SK-N-SH treated with all-trans-retinoic acid at 6 μM for 48 hours (cell line): ENCODE measurements around the gene SRBD1.

ENCODE experiments used
- ATAC-seq: fragments of 200-7000 bp; cut with Tn5 transposase; 3 replicates; pipeline ENCODE4 v1.9.1; 2020; ENCODE audit warnings: mild to moderate bottlenecking, moderate library complexity
- ARNTL ChIP-seq: fragments of 450-650 bp; formaldehyde crosslinking; IDR thresholded peaks from 2 replicates; pipeline ENCODE4 v1.5.0; 2020; ENCODE audit warnings: low read depth, mild to moderate bottlenecking, moderate library complexity, borderline replicate concordance
- CREB5 ChIP-seq: fragments of 250-450 bp; sonication (Bioruptor Pico); IDR thresholded peaks from 2 replicates; pipeline ENCODE4 v1.5.1; 2020; ENCODE audit warnings: low read depth, mild to moderate bottlenecking, moderate library complexity
- CSDC2 ChIP-seq: fragments of 250-450 bp; sonication (Bioruptor Pico); IDR thresholded peaks from 2 replicates; pipeline ENCODE4 v1.5.0; 2020; ENCODE audit warnings: mild to moderate bottlenecking, moderate library complexity
- ESRRG ChIP-seq: fragments of 250-450 bp; sonication (Bioruptor Pico); IDR thresholded peaks from 2 replicates; pipeline ENCODE4 v1.6.1; 2021; ENCODE audit warnings: mild to moderate bottlenecking
- GLIS3 ChIP-seq: fragments of 250-450 bp; sonication (Bioruptor Pico); IDR thresholded peaks from 2 replicates; pipeline ENCODE4 v1.5.0; 2020; ENCODE audit warnings: mild to moderate bottlenecking, moderate library complexity
- ISL1 ChIP-seq: fragments of 250-450 bp; sonication (Bioruptor Pico); IDR thresholded peaks from 2 replicates; pipeline ENCODE4 v2.1.2; 2022; ENCODE audit warnings: mild to moderate bottlenecking, moderate library complexity
- OSR1 ChIP-seq: fragments of 250-450 bp; sonication (Bioruptor Pico); IDR thresholded peaks from 2 replicates; pipeline ENCODE4 v1.8.0; 2022; ENCODE audit warnings: moderate library complexity, mild to moderate bottlenecking, inconsistent platforms
- PPARA ChIP-seq: fragments of 250-450 bp; sonication (Bioruptor Pico); IDR thresholded peaks from 2 replicates; pipeline ENCODE4 v1.5.0; 2020; ENCODE audit warnings: mild to moderate bottlenecking, borderline replicate concordance
- RARB ChIP-seq: fragments of 250-450 bp; sonication (Bioruptor Pico); IDR thresholded peaks from 2 replicates; pipeline ENCODE4 v1.8.0; 2021; ENCODE audit warnings: mild to moderate bottlenecking, moderate library complexity
- SNAI2 ChIP-seq: fragments of 250-450 bp; sonication (Bioruptor Pico); IDR thresholded peaks from 2 replicates; pipeline ENCODE4 v1.5.0; 2020; ENCODE audit warnings: mild to moderate bottlenecking, moderate library complexity
- TCF4 ChIP-seq: fragments of 250-450 bp; sonication (Bioruptor Pico); IDR thresholded peaks from 2 replicates; pipeline ENCODE4 v1.8.0; 2021; ENCODE audit warnings: mild to moderate bottlenecking, moderate library complexity, borderline replicate concordance
- TOX ChIP-seq: fragments of 250-450 bp; sonication (Bioruptor Pico); IDR thresholded peaks from 2 replicates; pipeline ENCODE4 v1.8.0; 2021; ENCODE audit warnings: mild to moderate bottlenecking, moderate library complexity, borderline replicate concordance
- ZC3H10 ChIP-seq: fragments of 250-450 bp; sonication (Bioruptor Pico); IDR thresholded peaks from 2 replicates; pipeline ENCODE4 v1.5.1; 2021; ENCODE audit warnings: mild to moderate bottlenecking, moderate library complexity
- ZFP3 ChIP-seq: fragments of 250-450 bp; sonication (Bioruptor Pico); IDR thresholded peaks from 2 replicates; pipeline ENCODE4 v1.5.0; 2020; ENCODE audit warnings: mild to moderate bottlenecking, moderate library complexity
- ZFP30 ChIP-seq: fragments of 450-650 bp; formaldehyde crosslinking; IDR thresholded peaks from 2 replicates; pipeline ENCODE4 v1.5.0; 2022; ENCODE audit warnings: mild to moderate bottlenecking, moderate library complexity
- ZNF565 ChIP-seq: fragments of 450-650 bp; formaldehyde crosslinking; conservative IDR thresholded peaks from 2 replicates; pipeline ENCODE4 v1.5.0; 2020; ENCODE audit warnings: low read depth, mild to moderate bottlenecking, moderate library complexity
- ZNF70 ChIP-seq: fragments of 450-650 bp; formaldehyde crosslinking; IDR thresholded peaks from 2 replicates; pipeline ENCODE4 v1.5.0; 2020; ENCODE audit warnings: mild to moderate bottlenecking, moderate library complexity
- ZNF8 ChIP-seq: fragments of 450-650 bp; formaldehyde crosslinking; IDR thresholded peaks from 2 replicates; pipeline ENCODE4 v1.5.0; 2020; ENCODE audit warnings: mild to moderate bottlenecking, moderate library complexity
- TF ChIP-seq, protein P1 (sequence below): fragments of 250-450 bp; sonication (Bioruptor Pico); IDR thresholded peaks from 2 replicates; pipeline ENCODE4 v1.8.0; 2020; ENCODE audit warnings: mild to moderate bottlenecking, moderate library complexity, borderline replicate concordance
- TF ChIP-seq, protein P2 (sequence below): fragments of 250-450 bp; sonication (Bioruptor Pico); IDR thresholded peaks from 2 replicates; pipeline ENCODE4 v1.5.0; 2020; ENCODE audit warnings: mild to moderate bottlenecking, moderate library complexity
- TF ChIP-seq, protein P3 (sequence below): fragments of 250-450 bp; sonication (Bioruptor Pico); IDR thresholded peaks from 2 replicates; pipeline ENCODE4 v1.5.1; 2021; ENCODE audit warnings: mild to moderate bottlenecking, moderate library complexity
- TF ChIP-seq, protein P4 (sequence below): fragments of 250-450 bp; sonication (Bioruptor Pico); IDR thresholded peaks from 2 replicates; pipeline ENCODE4 v1.8.0; 2021; ENCODE audit warnings: low read depth, mild to moderate bottlenecking, moderate library complexity, borderline replicate concordance

The SRBD1 gene, protein sequence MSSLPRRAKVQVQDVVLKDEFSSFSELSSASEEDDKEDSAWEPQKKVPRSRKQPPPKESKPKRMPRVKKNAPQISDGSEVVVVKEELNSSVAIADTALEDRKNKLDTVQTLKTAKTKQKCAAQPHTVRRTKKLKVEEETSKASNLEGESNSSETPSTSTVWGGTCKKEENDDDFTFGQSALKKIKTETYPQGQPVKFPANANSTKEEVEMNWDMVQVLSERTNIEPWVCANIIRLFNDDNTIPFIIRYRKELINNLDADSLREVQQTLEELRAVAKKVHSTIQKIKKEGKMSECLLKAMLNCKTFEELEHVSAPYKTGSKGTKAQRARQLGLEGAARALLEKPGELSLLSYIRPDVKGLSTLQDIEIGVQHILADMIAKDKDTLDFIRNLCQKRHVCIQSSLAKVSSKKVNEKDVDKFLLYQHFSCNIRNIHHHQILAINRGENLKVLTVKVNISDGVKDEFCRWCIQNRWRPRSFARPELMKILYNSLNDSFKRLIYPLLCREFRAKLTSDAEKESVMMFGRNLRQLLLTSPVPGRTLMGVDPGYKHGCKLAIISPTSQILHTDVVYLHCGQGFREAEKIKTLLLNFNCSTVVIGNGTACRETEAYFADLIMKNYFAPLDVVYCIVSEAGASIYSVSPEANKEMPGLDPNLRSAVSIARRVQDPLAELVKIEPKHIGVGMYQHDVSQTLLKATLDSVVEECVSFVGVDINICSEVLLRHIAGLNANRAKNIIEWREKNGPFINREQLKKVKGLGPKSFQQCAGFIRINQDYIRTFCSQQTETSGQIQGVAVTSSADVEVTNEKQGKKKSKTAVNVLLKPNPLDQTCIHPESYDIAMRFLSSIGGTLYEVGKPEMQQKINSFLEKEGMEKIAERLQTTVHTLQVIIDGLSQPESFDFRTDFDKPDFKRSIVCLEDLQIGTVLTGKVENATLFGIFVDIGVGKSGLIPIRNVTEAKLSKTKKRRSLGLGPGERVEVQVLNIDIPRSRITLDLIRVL

GRCh38 chr2:45611020-45611859, at the start of gene SRBD1:
Gene SRBD1 (minus strand): TSS chr2:45611267. CDS start chr2:45605441, 5,826 bp downstream.
- TF ChIP-seq ZC3H10 (CRISPR knock-in tag) (no peak), ZFP3 (no peak), ZFP30 (CRISPR knock-in tag) (no peak), TOX (CRISPR knock-in tag) (no peak), ZNF70 (no peak), OSR1 (no peak), PPARA (CRISPR knock-in tag) (no peak), ESRRG (CRISPR knock-in tag) (peak; percentile 60; the same call in 1 of the 2 replicates), SNAI2 (no peak), RARB (CRISPR knock-in tag) (no peak), CREB5 (CRISPR knock-in tag) (no peak), GLIS3 (CRISPR knock-in tag) (no peak), ZNF8 (CRISPR knock-in tag) (0 out of 2 replicates have a peak, but pooled peaks have one; percentile 17), TCF4 (CRISPR knock-in tag) (no peak), CSDC2 (no peak), ZNF565 (0 out of 2 replicates have a peak, but pooled peaks have one; percentile 49), ISL1 (CRISPR knock-in tag) (no peak), ARNTL (no peak)
- TF ChIP-seq, protein P1, sequence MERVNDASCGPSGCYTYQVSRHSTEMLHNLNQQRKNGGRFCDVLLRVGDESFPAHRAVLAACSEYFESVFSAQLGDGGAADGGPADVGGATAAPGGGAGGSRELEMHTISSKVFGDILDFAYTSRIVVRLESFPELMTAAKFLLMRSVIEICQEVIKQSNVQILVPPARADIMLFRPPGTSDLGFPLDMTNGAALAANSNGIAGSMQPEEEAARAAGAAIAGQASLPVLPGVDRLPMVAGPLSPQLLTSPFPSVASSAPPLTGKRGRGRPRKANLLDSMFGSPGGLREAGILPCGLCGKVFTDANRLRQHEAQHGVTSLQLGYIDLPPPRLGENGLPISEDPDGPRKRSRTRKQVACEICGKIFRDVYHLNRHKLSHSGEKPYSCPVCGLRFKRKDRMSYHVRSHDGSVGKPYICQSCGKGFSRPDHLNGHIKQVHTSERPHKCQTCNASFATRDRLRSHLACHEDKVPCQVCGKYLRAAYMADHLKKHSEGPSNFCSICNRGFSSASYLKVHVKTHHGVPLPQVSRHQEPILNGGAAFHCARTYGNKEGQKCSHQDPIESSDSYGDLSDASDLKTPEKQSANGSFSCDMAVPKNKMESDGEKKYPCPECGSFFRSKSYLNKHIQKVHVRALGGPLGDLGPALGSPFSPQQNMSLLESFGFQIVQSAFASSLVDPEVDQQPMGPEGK (CRISPR knock-in tag) = no peak
- TF ChIP-seq, protein P2, sequence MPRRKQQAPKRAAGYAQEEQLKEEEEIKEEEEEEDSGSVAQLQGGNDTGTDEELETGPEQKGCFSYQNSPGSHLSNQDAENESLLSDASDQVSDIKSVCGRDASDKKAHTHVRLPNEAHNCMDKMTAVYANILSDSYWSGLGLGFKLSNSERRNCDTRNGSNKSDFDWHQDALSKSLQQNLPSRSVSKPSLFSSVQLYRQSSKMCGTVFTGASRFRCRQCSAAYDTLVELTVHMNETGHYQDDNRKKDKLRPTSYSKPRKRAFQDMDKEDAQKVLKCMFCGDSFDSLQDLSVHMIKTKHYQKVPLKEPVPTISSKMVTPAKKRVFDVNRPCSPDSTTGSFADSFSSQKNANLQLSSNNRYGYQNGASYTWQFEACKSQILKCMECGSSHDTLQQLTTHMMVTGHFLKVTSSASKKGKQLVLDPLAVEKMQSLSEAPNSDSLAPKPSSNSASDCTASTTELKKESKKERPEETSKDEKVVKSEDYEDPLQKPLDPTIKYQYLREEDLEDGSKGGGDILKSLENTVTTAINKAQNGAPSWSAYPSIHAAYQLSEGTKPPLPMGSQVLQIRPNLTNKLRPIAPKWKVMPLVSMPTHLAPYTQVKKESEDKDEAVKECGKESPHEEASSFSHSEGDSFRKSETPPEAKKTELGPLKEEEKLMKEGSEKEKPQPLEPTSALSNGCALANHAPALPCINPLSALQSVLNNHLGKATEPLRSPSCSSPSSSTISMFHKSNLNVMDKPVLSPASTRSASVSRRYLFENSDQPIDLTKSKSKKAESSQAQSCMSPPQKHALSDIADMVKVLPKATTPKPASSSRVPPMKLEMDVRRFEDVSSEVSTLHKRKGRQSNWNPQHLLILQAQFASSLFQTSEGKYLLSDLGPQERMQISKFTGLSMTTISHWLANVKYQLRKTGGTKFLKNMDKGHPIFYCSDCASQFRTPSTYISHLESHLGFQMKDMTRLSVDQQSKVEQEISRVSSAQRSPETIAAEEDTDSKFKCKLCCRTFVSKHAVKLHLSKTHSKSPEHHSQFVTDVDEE = no peak
- TF ChIP-seq, protein P3, sequence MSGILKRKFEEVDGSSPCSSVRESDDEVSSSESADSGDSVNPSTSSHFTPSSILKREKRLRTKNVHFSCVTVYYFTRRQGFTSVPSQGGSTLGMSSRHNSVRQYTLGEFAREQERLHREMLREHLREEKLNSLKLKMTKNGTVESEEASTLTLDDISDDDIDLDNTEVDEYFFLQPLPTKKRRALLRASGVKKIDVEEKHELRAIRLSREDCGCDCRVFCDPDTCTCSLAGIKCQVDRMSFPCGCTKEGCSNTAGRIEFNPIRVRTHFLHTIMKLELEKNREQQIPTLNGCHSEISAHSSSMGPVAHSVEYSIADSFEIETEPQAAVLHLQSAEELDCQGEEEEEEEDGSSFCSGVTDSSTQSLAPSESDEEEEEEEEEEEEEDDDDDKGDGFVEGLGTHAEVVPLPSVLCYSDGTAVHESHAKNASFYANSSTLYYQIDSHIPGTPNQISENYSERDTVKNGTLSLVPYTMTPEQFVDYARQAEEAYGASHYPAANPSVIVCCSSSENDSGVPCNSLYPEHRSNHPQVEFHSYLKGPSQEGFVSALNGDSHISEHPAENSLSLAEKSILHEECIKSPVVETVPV (CRISPR knock-in tag) = no peak
- TF ChIP-seq, protein P4, sequence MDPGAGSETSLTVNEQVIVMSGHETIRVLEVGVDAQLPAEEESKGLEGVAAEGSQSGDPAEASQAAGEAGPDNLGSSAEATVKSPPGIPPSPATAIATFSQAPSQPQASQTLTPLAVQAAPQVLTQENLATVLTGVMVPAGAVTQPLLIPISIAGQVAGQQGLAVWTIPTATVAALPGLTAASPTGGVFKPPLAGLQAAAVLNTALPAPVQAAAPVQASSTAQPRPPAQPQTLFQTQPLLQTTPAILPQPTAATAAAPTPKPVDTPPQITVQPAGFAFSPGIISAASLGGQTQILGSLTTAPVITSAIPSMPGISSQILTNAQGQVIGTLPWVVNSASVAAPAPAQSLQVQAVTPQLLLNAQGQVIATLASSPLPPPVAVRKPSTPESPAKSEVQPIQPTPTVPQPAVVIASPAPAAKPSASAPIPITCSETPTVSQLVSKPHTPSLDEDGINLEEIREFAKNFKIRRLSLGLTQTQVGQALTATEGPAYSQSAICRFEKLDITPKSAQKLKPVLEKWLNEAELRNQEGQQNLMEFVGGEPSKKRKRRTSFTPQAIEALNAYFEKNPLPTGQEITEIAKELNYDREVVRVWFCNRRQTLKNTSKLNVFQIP = no peak
- peak; percentile 98 for ATAC-seq
